ENCODE results near the gene TEKT2. TPM values are rescaled to one million over a fixed set of nuclear protein-coding genes. Genes with fewer than 3 reads are reported as not detected.

Gene TEKT2
- total RNA-seq, 1 donor: 4.8 TPM

DNA sequence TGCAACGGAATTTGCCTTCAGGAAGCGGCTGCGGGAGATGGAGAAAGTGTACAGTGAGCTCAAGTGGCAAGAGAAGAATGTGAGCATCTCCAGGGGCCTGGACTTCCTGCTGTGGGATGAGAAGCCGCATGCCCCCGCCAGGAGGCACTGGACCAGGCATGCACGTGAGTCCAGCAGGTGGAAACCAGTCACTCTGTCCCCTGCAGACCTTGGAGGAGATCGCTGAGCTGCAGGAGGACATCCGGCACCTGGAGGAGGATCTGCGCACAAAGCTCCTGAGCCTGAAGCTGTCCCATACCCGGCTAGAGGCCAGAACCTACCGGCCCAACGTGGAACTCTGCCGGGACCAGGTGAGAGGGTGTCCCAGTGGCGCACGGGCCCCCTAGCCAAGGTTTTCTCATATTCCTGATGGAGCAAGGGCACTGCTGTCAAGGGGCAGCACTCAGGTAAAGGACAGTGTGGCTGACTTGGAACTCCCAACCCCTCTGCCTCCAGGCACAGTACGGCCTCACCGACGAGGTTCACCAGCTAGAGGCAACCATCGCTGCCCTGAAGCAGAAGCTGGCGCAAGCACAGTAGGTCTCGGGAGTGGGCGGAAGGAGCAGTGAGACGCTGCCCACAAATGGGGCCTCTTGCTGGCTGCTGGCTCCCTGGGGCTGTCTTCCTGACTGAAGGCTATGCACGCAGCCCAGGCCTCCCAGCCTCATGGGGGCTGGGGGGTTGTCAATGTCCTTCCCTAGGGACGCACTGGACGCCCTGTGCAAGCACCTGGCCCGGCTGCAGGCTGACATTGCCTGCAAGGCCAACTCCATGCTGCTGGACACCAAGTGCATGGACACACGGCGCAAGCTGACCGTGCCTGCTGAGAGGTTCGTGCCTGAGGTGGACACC, 3.6 kb downstream of the TEKT2 start:
- DNase-seq (ENCODE audit: low read depth in 2 of 3, low spot score in 2 of 3): no peak

DNA sequence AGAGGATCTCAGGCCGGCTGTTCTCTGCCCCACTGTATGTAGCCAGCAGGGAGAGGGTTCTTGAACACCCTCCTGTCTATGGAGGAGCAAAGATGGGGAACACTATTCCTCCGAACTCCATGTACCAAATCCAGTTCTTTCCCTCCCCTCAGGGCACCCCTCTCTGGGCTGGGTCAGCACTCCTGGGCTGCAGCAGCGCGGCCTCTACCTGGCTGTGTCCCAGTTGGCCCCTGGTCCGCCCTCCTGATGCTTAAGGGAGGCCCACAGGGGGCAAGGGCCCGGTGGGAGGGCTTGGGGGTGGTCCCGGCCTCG, 4.3 kb downstream of the TEKT2 start:
- no peak for DNase-seq (ENCODE audit: low read depth in 2 of 3, low spot score in 2 of 3)

DNA sequence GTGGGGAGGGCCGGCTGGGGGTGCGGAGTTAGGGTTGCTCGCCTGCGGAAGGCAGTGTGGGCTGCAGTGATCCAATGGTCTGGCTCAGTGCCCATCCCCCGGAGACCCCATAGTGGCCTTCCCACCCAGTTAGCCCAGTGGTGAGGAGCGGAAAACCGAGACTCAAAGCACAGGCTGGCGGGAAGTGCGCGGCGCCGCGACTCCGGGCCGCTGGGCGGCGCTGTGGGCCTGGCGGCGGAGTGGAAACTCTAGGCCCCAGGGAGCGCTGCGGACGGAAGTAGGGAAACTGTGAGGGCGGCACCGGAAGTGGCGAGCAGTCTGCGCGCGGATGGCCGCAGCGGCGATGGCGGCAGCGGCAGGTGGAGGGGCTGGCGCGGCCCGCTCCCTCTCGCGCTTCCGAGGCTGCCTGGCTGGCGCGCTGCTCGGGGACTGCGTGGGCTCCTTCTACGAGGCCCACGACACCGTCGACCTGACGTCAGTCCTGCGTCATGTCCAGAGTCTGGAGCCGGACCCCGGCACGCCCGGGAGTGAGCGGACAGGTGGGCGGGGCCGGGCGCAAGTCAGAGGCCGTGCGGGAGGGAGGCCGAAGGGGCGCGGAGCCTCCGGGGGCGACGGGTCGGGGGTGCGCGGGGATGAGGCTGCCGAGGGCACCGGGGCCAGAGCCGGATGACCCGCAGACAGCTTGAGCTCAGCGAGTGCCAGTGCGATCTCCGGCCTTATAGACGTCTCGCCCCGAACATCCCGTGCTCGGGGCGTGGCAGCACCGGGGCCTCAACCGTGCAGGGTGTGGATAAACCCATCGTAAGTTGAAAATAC, 4.9 kb downstream of the TEKT2 start, which contains the start of gene ADPRS:
ADPRS (plus strand) TSS at position 316 of the 816 bp plus-strand sequence; CDS start at position 329, 13 bp downstream.
- peak; percentile 85 to 90 (median 90) for DNase-seq (ENCODE audit: low read depth in 2 of 3, low spot score in 2 of 3)

DNA sequence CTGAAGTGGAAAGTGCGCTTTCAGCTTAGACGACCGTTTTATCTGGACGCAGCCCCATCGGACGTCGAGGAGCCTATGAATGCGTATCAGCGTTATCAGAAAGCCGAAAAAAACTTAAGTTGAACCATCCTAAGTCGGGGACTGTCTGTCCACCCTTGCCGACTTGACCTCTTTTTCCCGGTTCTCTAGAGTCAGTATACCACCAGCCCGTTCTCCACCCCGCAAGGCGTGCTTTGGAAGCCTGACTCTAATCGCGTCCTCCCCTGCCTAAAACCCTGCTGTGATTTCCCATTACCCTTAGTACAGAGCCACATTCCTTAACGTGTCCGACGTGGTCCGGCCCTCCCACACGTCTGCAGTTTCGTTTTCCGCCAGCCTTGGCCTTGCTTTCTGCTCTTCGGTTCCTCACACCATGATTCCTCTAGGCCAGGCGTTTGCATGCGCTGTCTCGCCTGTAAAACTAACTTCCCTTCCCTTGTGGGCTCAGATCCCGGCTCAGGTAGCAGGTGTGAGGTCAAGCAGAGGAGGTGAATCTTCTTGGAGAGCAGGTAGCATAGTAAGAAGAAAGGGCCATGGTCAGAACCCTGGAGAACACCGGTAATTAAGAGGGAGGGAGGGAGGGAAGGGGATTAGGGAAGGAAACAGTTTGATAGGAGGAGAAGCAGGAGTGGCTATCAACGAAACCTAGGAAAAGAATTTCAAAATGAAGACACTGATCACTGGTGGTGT, 5.7 kb downstream of the TEKT2 start:
- peak in 1 of 3 donors; percentile 32 for DNase-seq (ENCODE audit: low read depth in 2 of 3, low spot score in 2 of 3)

DNA sequence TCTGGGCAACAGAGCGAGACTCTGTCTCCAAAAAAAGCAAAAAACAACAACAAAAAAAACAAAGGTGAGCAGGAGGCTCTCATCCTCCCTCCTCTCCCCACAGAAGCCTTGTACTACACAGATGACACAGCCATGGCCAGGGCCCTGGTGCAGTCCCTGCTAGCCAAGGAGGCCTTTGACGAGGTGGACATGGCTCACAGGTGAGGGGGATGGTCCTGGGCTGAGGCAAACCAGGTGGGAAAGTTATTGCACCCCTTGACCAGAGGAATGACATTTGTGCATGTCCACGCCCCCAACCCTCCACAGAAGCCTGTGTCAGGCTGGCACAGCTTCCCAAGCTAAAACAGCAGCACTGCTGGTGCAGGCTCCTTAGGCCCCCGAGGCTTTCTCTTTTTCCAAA, 7.2 kb downstream of the TEKT2 start:
- no peak for DNase-seq (ENCODE audit: low read depth in 2 of 3, low spot score in 2 of 3)

DNA sequence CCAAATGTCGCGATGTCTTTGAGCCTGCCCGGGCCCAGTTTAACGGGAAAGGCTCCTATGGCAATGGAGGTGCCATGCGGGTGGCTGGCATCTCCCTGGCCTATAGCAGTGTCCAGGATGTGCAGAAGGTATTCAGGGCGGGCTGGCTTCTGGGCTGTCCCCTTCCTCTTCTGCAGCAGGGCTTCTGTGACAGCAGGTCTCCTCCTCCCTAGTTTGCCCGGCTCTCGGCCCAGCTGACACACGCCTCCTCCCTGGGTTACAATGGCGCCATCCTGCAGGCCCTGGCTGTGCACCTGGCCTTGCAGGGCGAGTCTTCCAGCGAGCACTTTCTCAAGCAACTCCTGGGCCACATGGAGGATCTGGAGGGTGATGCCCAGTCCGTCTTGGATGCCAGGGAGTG, 7.8 kb downstream of the TEKT2 start:
- DNase-seq (ENCODE audit: low read depth in 2 of 3, low spot score in 2 of 3): no peak

DNA sequence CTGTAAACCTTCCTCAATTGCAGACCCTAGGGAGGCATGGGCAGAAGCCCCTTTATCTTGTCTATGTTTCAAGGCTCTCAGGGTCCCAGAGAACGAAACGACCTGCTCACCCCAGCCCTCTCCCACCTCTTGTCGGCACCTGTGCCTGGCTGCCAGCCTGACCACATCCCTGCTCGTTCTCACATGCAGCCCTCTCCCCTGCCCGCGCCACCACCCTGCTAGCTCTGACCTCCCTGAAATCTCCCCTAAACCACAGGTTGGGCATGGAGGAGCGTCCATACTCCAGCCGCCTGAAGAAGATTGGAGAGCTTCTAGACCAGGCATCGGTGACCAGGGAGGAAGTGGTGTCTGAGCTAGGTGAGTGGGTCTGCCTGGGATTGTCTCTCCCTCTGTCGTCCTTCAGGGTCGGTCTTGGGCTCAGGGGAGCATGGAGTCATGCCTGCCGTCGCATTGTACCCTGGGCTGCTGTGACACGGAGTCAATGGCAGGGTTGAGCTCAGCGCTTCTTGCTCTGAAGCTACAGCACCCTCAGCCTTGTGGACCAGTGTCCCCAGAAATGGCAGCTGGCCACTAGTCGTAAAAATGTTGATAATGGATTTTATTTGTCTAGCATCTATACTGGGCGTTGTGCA, 8.4 kb downstream of the TEKT2 start:
- DNase-seq (ENCODE audit: low read depth in 2 of 3, low spot score in 2 of 3): no peak

DNA sequence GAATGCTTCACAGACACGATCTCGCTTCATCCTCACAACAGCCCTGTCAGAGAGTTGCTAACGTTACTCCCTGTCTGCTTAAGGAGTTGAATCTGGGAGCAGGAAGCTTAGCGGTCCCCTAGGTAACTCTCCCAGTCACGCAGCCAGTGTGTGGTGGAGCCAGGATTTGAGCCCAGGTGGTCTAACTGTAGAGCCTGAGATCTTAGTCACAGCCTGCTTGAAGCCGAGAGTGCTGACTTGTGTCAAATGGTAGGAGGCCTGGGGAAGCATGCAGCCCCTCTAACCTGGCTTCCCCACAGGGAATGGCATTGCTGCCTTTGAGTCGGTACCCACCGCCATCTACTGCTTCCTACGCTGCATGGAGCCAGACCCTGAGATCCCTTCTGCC, 8.9 kb downstream of the TEKT2 start:
- DNase-seq (ENCODE audit: low read depth in 2 of 3, low spot score in 2 of 3): no peak

DNA sequence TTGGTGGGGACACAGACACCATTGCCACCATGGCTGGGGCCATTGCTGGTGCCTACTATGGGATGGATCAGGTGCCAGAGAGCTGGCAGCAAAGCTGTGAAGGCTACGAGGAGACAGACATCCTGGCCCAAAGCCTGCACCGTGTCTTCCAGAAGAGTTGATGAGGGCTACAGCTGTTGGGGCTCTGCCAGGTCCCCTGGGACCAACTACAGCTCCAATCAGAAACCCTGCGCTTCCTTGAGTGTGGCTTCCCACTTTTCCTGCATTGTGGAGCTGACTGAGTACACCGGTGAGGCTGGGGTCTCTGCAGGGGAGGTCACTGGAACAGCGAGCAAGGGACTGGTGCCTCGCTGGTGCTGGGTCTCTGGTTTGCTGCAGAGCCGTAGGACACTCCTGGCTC, 9.3 kb downstream of the TEKT2 start:
- no peak for DNase-seq (ENCODE audit: low read depth in 2 of 3, low spot score in 2 of 3)

DNA sequence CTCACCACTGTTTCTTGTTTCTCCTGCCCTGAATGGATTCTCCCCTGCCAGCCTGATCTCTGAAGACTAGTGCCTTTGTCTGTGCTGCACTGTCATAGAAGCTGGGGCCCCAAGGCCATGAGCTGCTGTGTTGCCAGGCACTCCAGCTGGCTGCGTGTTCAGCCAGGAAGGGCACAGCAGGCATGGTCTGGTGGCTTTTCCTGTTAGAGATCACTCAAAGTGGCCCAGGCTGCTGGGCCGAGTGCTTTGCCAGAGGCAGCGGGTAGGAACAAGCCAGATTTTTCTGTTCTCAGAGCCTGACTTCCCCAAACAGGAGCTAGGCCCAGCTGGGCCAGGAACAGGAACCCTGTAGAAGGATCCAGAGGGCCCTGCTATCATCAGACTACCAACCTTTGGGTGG, 10.0 kb downstream of the TEKT2 start:
- no peak for DNase-seq (ENCODE audit: low read depth in 2 of 3, low spot score in 2 of 3)

DNA sequence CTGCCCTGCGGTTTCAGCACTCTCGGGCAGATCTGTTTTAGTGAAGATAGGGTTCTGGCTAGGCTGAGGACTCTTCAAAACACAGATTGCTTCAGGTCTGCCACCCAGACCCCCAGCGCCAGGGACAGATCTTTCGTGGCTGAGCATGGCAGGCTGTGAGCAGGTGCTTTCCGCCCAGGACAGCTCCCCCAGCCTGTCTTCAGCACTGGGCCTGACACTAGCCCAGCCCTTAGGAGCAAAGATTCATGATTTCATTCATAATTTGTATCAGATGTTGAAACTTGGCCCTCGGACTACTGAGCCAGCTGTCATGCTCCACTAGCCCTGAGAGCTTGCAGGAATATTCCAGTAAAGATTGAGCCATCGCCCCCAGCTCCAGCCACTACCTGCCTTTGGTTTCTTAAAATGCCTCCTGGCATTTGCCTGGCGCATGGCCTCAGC, 10.7 kb downstream of the TEKT2 start:
- no peak for DNase-seq (ENCODE audit: low read depth in 2 of 3, low spot score in 2 of 3)

DNA sequence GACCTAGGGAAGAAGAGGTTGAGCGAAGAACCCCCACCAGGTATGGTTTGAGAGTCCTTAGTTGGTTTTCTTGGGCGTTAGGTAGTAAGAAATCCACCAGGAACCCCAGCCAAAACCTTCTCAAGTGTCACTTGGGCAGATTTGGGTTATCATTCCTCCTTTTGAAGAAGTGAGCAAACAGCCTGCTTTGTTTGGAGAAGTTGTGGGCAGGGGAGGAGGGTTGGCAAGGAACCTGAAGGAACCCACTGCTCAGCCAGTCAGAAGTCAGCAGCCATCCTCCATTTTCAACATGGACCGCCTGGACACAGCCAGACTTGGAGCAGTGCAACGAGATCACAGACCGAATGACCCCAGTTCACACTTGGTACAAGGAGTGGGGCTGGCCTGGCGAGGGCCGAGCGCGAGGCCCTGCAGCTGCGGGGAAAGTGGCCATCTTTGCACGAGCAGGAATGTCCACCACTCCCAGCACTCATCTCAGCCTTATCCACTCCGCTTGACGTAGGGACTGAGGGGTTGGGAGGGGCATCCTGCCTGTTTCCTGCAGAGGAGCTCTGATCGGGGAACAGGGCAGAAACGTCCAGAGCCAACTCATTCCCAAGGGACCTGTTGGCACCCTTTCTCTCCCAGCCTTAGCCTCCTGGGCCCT, 12.0 kb downstream of the TEKT2 start:
- peak in 1 of 3 donors; percentile 42 for DNase-seq (ENCODE audit: low read depth in 2 of 3, low spot score in 2 of 3)

DNA sequence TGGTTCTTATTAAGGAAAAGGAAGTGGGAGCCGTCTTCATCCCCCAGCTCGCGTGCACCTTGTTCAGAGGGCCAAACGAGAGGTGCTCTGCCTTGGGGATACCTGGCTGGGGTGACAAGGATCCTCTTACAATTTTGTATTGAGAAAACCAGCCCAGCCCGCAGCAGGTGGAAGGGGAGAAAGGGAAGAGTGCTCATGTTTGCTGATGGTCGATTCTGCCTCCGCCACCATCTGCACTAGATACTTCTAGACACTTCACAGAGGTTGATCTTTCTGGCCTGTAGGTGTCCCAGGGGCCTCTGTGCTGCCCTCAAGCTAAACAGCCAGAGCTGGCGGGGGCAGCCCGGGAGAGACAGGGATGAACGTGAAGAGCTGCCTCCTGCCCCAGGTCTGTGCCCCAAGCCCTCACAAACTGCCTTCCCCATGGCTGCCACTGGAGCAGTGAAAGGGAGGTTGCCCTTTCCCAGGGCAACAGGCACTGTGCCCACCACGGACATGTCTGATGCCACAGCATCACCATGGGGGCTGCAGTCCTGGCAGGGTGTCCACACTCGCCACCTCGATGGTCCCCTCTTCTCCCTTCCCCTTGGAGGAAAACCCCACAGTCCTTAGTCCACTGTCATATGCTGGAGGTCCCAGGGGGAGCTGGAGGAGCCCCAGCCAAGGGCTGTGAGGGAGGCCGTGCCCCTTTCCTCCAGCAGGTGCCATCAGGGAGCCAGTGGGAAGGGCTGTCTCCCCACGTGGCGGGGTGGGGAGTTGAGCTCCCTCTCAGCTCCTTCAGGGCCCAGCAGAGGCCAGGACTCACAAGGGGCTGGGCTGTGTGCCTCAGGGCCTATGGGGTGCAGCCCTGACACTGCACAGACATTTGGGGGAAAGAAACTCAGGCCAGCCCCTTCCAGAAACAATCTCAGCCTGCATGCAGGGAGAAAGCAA, 12.9 kb downstream of the TEKT2 start:
- peak in 1 of 3 donors; percentile 20 for DNase-seq (ENCODE audit: low read depth in 2 of 3, low spot score in 2 of 3)

DNA sequence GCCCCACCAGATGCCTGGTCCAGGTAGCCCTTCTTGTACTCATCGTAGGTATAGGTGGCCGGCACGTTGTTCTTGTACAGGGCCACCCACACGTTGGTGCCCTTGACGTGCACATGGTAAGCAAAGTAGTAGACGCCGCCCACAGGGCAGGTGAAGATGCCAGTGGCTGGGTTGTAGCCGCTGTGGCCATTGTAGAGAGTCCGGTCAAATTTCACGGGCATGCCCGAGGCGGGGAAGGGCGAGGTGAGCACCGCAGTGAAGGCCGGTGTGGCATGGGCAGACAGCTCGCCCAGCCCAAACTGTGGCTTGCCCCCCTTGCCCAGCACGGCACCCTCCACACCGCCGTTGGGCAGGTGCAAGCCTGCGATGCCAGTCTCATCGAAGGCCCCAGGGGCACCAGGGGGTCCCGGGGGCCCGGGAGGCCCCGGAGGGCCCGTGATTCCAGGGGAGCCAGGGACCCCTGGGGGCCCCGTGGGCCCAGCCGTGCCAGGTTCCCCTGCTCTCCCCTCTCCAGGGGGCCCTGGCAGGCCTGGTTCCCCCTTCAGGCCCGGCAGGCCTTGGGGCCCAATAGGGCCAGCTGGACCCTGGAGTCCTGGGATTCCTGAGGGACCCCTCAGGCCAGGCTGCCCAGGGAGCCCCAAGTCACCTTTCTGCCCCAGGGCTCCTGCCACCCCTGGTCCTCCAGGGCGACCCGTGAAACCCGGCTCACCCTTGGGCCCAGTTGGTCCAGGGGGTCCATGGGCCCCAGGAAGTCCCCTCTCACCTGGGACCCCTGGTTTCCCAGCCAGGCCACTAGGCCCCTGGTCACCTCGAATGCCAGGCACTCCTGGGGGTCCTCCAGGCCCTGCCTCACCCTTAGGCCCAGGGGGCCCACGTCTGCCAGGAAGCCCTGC, 14.0 kb downstream of the TEKT2 start:
- DNase-seq (ENCODE audit: low read depth in 2 of 3, low spot score in 2 of 3): no peak

DNA sequence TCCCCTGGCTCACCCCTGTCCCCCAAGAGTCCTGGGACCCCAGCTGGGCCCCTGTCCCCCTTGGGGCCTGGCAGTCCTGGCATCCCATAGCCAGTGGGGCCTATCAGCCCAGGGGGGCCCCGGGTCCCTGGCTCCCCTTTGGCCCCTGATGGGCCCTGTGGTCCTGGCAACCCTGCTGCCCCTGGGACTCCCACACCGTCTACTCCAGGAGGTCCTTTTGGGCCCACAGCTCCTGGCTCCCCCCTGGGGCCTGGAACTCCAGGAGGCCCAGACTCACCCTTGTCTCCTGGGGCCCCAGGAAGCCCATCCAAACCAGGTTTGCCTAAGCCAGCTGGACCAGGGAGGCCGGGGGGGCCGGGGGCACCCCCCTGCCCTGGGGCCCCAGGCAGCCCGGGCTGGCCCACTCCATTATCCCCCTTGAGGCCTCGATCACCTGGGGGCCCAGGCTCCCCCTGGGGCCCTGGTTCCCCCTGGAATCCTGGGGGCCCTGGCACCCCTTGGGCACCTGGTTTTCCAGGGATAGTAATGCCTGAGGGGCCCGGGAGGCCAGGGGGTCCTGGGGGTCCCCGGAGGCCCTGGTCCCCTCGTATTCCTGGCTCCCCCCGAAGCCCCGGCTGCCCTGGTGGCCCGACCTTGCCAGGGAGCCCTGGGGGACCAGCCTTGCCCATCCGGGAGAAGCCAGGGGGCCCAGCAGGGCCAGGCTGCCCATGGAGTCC, 14.9 kb downstream of the TEKT2 start:
- no peak for DNase-seq (ENCODE audit: low read depth in 2 of 3, low spot score in 2 of 3)

DNA sequence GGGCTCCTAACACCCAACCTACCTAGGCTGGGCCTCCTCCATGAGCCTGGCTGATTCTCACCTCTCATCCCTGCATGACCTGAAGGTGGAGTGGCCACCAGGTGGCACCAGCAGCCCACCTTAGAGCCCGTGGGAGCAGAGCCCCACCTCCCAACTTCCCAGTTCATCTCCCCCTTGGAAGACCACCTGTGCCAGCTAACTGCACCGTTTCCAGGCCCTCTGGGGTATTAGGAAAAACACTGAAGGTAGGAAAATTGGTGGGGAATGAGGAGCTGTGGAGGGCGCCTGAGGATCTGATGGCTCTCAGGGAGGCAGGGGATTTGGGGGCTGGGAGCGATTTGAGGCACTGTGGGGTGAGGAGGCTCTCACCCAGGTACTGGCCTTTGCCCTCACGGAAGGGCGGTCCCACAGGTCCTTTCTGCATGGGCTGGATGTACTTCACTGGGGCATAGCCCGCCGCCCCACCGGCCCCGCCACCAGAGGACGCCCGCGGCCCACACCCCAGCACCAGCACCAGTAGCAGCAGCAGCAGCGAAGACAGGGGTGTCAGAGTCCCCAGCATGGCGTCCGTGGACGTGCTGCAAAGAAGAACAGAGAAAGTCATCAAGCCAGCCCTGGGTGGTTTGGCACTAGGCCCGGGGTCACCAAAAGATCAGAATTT, 15.9 kb downstream of the TEKT2 start:
- peak; percentile 57 to 80 (median 68) for DNase-seq (ENCODE audit: low read depth in 2 of 3, low spot score in 2 of 3)

DNA sequence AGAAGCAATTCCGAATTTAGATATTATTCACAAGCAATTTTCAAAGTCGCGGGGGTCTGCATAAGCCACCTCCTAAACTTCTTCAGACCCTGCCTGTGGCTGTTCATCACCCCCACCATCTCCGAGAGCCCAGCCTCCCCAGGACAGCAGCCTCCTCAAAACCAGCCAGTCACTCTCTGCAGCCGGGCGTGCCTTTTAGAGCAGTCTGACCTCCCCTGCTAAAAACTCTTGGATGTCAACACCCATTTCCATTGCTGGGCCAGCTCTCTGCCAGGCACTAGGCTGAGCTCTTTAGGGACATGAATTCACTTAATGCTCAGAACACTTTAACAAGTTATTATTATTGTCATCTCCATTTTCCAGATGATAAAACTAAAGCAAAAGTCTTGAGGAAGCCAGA, 16.5 kb downstream of the TEKT2 start:
- DNase-seq (ENCODE audit: low read depth in 2 of 3, low spot score in 2 of 3): no peak

All from hematopoietic multipotent progenitor cell (in vitro differentiated cells).